Adipose tissue (tissue), 3 donors: ENCODE results near the gene DCANP1. TPM values are rescaled to one million over a fixed set of nuclear protein-coding genes. Genes with fewer than 3 reads are reported as not detected.
"Not testable (repeated sequence)": the region's sequence is repeated elsewhere in the genome, so short reads cannot be mapped to it uniquely, and the experiment has no call there.

Source experiments
- H3K27ac ChIP-seq: one replicate; pipeline ENCODE4 v1.5.1; 2013; ENCODE audit warnings: low read depth, low read length
- WGBS, 3 donors: extraction: QIAGEN DNeasy Blood & Tissue Kit; methylation state at CpG; one replicate each; pipeline ENCODE4 v1.1.7; 2013; 5-methylcytosine and 5-hydroxymethylcytosine counted together
- polyA plus RNA-seq, 3 donors: library from polyadenylated mRNA; stranded (reverse); fragments of 200-250 nt; gene quantifications; one replicate each; pipeline ENCODE4 v1.2.3, GENCODE V29; 2013
- donor health status: healthy with polysubstance abuse.
- donor health status: Bipolar disorder and iron deficiency.
- donor health status: healthy.

The DCANP1 gene, protein sequence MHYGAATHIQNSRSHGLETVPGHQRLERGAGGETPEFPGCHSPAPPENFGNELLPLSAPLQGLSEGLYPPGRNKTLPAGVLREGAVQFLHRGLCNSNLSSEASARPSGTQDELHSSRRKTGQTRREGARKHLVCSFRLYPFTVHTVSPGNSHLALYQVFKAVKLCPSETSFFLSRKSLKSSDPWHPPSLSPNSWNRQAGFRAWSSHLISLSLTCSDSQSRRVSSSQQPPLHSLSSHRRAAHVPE
- not detected for polyA plus RNA-seq

DNA sequence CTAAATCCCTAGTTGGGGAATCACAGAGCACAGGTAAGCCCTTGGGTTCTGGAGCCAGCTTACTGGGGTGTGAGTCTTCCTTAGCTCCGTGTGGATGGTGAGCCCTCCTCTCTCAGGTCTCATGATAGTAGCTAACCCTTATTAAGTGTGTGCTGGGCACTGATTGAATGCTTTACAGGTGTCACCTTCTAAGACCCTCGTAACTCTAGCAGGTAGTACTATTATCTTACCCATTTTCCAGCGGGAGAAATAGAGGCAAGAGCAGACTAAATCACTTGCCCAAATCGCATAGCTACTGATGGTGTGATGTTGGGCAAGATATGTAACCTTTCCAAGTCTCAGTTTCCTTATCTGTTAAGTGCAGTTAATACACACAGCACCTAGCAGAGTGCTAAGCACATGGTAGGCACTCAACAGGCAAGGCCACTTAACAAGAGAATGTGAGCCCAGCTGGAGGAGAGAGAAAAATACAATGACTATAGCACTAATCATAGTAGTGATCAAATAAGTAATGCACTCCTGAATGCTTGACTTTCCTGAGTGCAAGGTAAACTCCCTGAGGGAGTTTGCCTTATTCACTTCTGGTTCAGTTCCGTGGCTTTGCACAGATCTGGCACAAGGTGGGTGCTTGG is at the start of gene DCANP1:
Gene DCANP1, minus strand, starts transcription at position 51 of the 632 bp plus-strand sequence. CDS start 240 bp downstream, outside the sequence.
- 79 to 92% (median 88%) methylated on average over 5 of the region's 5 CpGs for WGBS, 3 donors
- no peak within 1 kb of the TSS for H3K27ac ChIP-seq

DNA sequence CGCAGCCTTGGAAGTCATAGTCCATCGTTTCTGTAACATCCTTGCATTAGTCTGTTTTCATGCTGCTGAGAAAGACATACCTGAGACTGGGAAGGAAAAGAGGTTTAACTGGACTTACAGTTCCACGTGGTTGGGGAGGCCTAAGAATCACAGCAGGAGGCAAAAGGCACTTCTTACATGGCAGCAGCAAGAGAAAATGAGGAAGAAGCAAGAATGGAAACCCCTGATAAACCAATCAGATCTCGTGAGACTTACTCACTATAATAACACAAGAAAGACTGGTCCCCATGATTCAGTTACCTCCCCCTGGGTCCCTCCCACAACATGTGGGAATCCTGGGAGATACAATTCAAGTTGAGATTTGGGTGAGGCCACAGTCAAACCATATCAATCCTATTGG is 48.4 kb upstream of the DCANP1 start:
- H3K27ac ChIP-seq: not testable (repeated sequence)
- 68 to 81% (median 73%) methylated on average over 4 of the region's 4 CpGs for WGBS, 3 donors

- H3K27ac ChIP-seq: no peak overlapping the region
- 48 to 93% (median 89%) methylated on average over 5 of the region's 5 CpGs for WGBS, 3 donors
Measured at GRCh38 chr5:135494196-135494595, 47.0 kb upstream of the DCANP1 start.

GRCh38 chr5:135493406-135494180 is 46.4 kb upstream of the DCANP1 start:
- WGBS, 3 donors: 62 to 68% (median 67%) methylated on average over 8 of the region's 8 CpGs
- no peak overlapping the region for H3K27ac ChIP-seq

- 32 to 62% (median 53%) methylated on average over 3 of the region's 3 CpGs for WGBS, 3 donors
- no peak overlapping the region for H3K27ac ChIP-seq
Measured at GRCh38 chr5:135492319-135492626, 45.1 kb upstream of the DCANP1 start.

DNA sequence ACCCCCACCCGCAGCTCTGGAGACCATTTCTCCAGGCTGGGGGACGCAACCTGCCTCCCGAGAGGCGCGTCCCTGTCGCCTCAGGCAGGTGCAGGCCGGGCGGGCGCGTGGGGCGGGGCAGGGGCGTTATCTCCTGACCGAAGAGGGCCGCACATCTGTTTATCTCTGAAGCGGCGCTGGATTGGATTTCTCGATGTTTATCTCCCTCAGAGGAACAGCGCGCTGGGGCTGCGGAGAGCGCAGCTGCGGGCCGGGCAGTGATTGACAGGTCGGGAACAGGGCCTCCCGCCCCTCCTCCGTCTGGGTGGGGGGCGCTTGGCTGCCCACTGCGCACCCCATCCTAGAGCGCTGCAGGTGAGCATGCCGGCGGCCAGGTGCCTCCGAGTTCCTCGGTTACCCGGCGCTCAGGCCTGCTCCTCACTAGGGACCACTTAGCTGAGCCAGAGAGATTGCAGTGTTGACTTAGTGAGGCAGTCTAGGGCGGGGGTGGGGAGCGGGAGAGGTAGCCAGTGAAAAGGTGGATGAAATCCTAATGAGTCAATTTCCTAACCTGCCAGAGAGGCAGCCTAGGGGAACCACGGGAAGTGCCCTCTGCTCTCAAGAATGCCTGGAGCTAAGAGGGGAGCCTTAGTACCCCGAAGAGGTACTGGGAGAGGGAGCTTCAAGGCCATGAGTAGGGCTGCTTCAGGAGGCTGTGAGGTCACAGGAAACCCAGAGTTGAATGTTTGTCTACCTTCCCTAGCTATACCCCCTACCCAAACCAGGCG is 44.6 kb upstream of the DCANP1 start:
- 6 to 16% (median 14%) methylated on average over 39 to 40 of the region's 40 CpGs for WGBS, 3 donors
- no peak overlapping the region for H3K27ac ChIP-seq

DNA sequence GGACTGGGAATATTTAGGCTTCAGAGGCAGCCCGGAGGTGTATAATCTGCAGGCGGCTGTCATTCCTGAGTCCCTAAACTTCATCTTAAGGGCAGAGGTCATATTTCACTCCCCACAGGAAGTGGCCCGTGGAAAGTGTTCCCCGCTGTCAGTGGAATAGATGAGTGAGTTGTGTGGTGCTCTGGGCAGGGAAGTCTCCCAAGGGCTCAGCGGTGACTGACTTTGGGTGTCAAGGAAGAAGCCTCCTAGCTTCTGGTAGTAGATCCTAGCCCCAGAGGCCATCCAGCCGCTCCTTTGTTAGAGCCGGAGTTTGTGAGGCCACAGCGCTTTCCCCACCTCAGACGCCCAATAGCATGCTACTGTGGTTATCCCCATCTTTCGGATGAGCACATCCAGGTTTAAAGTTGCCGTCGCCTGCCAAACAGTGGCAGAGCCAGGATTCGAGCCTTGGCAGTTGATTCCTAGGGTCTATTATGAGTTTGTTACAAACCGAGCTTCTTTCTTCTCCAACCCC is 43.9 kb upstream of the DCANP1 start:
- H3K27ac ChIP-seq: no peak overlapping the region
- WGBS, 3 donors: 15 to 23% (median 22%) methylated on average over 14 of the region's 14 CpGs

DNA sequence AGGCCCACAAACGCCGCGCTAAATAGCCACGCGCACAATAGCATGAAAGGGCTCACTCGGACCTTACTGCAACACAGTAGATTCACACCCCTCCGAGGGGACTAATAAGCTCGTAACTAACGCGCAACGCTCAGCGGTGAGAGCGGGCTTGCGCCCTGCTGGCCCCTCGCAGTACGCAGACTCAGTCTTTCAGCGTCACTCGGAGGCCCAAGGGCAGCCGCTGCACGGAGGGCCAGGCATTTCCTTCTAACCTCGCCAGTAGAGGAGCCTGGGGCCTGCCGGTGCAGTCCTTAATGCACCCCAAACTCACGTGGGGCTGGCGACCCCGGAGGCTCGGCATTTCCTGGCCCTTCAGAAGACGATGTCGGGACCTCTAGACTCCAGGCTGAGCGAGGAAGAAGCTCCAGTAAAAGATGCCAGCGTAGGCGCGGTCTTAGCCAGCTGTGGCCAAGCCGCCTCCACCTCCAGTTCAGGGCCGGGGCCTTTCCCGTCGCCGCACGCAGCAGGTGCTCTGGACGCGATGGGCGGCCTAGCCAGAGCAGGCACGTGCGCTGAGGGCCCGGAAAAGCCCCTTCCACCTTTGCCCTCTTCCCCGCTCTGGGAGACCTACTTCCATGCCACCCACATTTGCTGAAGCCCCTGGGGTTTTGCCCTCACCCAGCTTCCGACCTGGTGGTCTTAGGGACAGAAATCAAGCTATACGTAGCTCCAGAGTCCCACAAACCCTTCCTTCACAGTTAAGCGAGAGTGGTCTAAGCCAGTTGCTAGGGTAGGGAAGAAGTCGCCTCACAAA is 43.3 kb upstream of the DCANP1 start:
- WGBS, 3 donors: 7 to 11% (median 10%) methylated on average over 49 of the region's 49 CpGs

GRCh38 chr5:135489466-135490244 is 42.5 kb upstream of the DCANP1 start:
- 2 to 3% (median 3%) methylated on average over 53 of the region's 53 CpGs for WGBS, 3 donors
- no peak overlapping the region for H3K27ac ChIP-seq

More for the DNA sequence above, 43.3 kb upstream of the DCANP1 start:
- H3K27ac ChIP-seq: no peak overlapping the region

DNA sequence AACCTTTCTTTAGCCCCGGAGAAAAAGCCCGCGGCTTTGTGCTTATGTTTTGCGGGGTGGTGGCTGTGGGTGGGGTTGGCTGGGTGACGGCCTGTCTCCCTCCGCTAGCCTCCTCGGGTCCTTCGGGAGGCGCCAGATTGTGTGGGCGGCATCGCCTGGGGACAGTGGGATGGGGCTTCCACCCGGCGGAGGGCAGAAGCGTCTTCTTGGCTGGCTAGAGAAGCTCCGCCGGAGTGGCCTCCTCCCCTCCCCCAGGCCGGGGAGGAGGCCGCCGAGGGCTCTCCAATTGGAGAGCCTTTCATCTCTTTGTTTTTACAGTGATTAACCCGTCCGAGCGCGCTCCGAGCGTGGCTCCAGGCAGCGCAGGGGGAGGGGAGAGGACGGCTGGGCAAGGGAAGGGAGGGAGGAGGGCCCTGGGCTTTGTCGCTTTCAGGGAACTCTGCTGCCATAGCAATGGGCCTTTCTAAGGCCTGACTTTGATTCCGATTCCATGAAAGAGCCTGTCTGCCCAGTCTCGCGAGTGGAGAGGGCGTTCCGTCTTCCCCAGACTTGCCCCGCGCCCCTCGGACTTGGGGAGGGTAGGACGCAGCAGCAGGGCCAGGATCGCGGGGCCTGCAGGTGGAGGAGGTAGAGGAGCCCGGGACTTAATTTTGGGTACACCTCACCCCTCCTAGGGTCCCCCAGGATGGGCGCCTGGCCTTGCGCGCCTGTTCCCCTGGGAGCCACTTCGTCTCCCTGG is 41.7 kb upstream of the DCANP1 start:
- WGBS, 3 donors: 1 to 2% (median 2%) methylated on average over 42 to 44 of the region's 44 CpGs
- no peak overlapping the region for H3K27ac ChIP-seq

- H3K27ac ChIP-seq: no peak overlapping the region
- WGBS, 3 donors: 11 to 26% (median 23%) methylated on average over 11 of the region's 11 CpGs
Measured at GRCh38 chr5:135487839-135488514, 40.8 kb upstream of the DCANP1 start.

- H3K27ac ChIP-seq: no peak overlapping the region
- WGBS, 3 donors: 31 to 57% (median 42%) methylated on average over 1 of the region's 1 CpG
Measured at GRCh38 chr5:135487037-135487395, 39.9 kb upstream of the DCANP1 start.

DNA sequence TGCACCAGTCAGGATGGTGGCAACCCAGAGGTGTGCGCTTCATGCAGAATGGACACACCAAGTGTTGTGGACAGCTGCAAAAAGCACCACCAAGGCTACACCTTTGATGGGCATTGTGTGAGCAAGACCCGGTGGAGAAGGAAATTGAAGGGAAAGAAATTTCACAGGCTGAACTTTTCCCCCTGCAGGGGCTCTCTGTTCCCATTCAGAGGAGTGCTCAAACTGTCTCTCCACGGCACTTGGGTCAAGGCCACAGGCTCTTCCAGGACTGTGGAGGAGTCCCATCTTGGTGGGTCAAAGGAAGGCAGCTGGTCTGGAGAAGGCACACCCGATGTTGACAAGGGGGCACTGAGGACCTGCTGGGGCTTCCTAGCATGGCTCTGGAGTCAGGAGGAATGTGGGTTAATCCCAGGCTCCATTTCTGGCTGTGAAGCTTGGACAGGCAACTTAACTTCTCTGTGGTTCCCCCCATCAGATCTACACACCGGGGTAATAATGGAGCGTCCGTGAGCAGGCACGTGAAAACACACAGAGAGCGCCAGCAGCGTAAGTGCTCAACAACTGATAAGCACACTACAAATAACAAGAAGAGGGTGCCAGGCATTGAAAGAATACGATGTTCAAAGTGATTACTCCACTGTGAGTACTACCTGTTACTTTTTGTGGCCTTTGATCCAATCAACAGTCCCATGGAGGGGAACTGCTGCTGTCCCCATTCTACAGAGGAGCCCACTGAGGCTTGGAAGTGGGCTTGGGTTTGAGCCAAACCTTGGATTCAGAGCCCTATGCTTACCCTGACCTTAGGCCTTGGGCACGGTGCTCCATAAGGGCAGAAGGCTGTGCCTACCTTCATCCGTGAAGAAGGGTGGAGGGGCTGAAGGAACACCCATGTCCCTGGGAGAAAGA is 39.2 kb upstream of the DCANP1 start:
- 55 to 82% (median 74%) methylated on average over 13 of the region's 13 CpGs for WGBS, 3 donors
- no peak overlapping the region for H3K27ac ChIP-seq

- WGBS, 3 donors: 44 to 78% (median 69%) methylated on average over 5 of the region's 5 CpGs
Measured at GRCh38 chr5:135484674-135485086, 37.5 kb upstream of the DCANP1 start.

DNA sequence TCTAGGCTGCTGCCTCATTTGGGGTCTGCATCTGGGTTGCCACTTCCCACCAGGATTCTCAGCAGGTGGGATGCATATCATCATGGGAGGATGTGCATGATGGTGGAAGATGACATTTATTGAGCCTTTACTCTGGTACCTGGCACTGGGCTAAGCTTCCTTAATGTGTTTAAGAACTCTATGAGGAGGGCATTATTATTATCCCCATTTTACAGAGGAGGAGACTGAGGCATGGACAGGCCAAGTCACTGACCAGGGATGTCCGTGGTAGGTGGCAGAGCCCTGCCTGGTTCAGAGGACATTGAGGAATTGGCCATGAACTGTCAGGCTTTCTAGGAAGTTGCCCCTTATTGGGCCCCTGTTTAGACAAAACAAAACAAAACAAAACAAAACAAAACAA is 36.1 kb upstream of the DCANP1 start:
- no peak overlapping the region for H3K27ac ChIP-seq
- 75 to 89% (median 83%) methylated on average over 1 of the region's 1 CpG for WGBS, 3 donors

More at GRCh38 chr5:135484674-135485086, 37.5 kb upstream of the DCANP1 start:
- no peak overlapping the region for H3K27ac ChIP-seq
